Measurements from ENCODE around the gene FGD2.

GRCh38 chr6:37054171-37054570 is 48.7 kb downstream of the FGD2 start:
- TF ChIP-seq CTCF (IDR thresholded peaks at IDR 0.05) (no peak), POLR2AphosphoS5 (IDR thresholded peaks at IDR 0.05) (no peak), POLR2A (IDR thresholded peaks at IDR 0.05) (no peak)
